Hippocampal formation (tissue), 2 donors: ENCODE measurements around the gene NECTIN1.
A peak's percentile ranks its signal among the peaks of the same experiment; 100 is the strongest.

ENCODE experiments used
- DNase-seq, 2 donors: peaks; one replicate each; lab custom pipeline; 2025; lab: John Stamatoyannopoulos, UW

NECTIN1 gene

DNA sequence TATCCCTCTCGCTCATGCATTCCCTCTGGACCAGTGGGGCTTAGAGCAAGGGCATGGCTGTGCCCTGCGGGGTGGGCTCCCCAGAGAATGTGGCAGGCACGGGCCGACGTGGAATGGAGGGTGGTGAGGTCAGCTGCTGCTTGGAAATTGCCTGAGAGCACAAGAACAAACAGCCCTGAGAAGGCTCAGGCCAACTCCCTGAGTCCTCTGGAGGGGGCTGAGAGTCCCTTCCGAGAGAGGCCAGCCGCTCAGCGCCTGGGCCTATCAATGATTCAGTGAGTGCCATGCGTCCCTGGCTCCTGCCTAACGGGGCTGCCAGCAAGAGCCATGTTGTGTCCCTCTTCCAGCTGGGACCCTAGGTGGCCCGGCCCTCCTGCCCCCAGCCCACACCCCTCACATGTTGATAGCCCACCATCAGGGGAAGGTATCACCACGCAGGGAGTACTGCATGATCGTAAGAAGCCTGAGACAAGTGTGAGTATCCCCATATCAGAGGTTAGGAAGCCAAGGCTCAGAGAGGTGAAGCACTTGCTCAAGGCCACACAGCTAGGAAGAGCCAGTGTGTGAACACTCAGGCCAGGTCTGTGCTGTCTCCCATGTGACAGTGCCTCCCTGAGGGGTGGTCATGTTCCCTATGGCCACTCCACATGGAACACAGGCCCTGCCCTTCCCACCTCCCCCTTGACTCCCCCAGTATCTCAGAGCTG lies 55.8 kb downstream of the NECTIN1 start:
- DNase-seq: no peak

DNA sequence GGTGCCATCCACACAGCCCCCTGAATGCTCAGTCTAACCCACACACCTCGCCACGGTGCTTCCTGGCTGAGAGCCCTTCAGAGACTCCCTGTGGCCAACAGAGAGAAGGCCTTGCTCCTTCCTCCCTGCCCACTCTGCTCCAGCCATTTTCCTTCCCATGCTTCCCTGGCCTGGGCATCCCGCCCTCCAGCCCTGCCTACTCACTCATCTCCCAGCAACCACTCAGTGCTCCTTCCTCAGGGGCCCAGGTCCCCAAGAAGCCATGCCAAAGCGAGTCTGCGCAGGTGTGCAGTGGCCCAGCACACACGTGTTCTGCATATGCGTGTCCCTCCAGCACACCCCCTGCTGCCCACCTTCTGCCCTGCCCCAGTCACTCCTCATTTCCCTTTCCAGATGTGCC lies 56.4 kb downstream of the NECTIN1 start:
- DNase-seq: no peak

DNA sequence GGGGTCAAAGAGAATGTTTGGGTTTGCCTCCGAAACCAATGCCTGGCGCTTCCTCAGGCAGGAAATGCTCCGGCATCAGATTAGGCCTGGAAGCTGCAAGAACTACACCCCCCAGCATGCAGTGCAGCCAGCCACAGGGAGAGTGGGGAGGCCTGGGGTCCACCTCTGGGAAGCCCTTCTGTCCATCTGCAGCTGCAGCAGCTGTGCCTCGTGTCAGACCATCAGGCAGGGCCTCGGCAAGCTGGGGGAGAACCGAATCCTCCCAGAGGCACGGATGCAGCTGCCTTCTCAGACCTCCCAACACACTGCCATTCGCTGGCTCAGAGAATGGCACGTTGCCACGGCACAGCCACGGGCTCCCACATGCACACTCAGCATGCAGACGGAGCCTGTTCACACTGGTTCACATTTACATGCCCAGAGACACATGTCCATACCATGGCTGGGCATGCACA lies 57.4 kb downstream of the NECTIN1 start:
- DNase-seq: peak; percentile 77 to 82

DNA sequence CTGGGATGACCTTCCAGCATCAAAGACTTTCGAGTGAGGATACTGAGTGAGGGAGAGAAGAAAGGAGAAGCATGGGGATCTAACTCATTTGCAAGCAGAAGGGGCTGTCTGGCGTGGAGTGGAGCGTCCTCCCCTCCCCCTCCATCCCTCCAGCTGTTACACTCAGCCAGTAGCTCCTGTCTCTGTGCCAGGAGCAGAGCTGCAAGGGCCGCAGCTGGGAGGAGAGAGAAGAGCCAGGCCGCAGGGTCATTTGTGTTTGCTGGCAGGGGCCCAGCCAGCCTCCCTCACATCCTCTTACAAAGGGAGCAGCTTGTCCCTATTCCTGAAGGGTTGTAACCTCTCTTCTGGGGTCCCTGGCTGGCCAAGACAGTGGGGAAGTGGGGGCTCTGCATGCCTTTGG lies 57.9 kb downstream of the NECTIN1 start:
- DNase-seq: peak; percentile 69 to 77

DNA sequence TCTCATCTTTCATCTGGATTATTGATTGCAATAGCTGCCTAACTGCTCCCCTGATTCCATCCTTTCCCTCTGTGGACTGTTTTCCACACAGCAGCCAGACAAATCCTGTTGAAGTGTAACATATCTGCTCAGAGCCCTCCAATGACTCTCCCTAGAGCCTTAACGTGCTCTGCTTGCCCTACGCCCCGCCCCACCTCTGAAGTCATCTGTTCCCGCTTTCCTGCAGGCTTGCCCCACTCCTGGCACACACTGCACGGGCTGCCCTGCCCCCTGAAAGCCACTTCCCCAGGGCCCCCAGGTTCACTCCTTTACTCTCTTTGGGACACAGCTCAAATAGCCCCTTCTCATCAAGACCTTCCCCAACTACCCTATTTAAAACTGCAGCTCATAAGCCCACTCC lies 59.5 kb downstream of the NECTIN1 start:
- DNase-seq: no peak

DNA sequence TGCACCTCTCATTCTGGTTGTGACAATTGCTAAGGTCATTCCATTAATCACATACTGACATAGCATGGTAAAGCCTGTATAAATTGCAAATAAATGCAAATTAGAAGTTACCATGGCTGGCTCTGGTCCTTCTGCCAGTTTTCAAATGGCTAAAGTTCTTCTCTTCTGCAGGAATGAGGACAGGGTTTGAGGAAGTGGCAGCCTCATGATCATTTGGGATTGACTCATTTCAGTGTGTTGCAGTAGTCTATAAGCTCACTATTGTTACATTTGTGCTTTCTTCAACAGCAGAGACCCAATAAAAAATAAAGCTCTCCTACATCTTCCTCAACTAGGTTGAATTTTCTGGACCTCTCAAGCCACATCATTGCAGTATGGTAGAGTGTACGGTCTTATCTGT lies 60.3 kb downstream of the NECTIN1 start:
- no peak for DNase-seq

DNA sequence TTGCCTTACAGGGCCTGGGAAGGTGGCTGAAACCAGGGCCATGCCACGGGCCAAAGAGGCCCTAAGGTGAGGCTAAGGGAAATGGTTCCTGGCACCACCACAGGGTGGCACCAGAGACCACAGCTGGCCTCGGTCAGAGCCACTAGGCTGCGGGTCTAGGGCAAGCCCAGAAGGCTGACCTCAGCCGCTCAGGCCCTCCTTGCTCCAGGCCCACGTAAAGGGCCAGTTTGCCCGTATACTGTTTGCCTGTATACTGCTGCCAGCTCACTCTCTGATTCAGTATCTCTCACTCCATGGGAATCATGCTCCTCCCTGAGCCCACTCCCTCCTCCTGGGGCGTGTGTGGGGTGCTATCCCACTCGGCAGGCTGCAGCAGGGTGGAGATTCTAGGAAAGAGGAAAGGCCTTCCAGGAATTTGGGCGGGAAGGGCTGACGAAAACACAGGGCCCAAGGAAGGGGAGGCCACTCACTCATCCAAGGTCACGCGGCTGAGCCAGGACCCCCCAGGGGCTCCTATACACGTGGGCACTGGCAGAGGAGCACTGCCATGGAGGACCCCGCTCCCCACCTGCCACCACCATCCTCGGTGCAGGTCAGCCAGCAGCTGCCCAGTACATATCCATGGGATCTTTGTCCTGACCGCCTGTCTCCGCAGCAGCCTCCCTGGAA lies 62.4 kb downstream of the NECTIN1 start:
- peak; percentile 65 to 82 for DNase-seq

DNA sequence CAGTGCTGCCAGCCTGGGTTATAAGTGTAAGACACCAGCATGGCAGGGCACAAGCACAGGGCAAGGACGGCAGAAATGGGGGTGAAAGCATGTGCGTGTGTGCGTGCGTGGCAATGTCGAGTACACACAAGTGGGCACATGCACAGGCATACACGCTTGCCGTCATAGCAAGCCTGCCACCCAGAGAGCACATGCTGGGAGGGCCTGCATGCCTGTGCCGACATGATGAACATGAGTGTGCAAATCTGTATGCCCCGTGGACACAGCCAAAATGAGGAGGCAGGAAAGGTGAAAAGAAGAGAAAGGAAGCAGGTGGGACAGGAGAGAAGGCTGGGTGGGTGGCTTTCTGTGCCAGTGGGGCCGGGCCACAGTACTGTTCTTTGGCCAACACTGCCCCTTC lies 62.9 kb downstream of the NECTIN1 start:
- no peak for DNase-seq

DNA sequence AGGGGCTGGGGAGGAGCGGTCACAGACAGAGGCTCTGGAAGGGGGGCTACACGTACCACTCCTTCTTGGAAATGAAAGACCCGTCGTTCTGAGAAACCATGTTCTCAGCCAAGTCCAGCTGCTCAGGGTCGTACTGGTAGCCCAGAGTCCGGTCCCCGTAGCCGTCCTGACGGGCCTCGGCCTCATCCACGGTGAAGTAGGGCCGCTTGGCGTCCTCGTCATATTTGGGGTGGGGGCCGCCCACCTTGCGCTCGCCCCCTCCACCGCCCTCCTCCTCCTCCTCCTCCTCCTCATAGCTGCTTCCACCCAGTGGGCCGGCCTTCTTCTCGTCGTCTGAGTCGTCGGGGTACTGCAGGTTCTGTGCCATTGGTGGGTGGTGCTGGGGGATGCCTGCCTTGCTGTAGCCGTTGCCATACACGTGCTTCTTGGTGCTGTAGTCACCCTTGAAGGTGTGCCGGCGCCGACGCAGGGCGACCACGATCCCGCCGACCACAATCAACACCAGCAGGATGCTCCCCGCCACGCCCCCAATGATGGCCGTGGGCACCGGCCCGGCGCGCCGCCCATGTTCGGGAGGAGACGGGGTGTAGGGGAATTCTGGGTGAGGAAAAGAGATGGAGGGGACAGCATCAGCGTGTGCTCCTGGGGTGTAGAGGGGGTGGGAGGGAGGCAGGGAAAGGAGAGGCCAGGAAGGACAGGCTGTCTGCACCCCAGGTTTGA lies 64.1 kb downstream of the NECTIN1 start:
- DNase-seq: no peak

DNA sequence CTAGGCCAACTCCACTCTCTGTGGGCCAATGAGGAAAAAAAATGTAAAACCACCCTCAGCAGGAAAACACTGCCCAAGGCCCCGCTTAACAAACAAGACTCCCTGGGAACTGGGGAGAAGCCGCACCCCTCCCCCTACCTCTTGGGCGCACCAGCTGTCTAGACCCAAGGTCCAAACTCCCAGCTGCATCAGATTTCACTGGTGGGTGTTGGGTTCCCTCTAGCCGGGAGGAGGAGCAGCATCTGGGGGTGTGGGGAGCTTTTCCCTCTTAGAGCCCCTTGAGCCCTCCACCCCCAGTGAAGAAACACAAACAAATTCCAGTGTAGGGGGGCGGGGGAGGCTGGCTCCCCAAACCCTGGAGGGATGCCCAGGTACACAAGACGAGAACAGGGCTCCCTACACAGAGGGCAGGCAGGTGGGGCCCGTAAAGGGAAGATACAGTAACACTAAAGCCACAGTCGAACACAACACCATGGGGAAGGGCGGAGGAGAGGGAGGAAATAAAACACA lies 64.9 kb downstream of the NECTIN1 start:
- peak in 1 of 2 donors; percentile 36 for DNase-seq

DNA sequence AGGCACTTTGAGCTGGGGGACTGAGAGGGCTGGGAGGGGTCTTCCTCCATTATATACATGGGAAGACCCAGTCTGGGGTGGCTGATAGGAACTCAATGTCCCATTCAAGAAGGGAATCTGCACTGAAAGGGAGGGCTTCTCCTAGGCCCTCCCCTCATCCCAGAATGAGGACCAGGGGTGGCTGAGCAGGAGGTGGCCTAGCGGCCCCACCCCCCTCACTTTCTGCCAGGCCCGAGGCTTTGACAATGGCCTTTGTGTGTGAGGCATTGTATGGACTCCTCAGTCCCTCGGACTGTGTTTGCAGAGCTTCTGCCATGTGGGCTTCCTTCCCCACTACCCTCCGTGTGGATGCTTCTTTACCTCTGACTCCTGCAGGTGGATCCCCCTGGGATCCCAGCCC lies 65.7 kb downstream of the NECTIN1 start:
- peak; percentile 62 to 69 for DNase-seq

DNA sequence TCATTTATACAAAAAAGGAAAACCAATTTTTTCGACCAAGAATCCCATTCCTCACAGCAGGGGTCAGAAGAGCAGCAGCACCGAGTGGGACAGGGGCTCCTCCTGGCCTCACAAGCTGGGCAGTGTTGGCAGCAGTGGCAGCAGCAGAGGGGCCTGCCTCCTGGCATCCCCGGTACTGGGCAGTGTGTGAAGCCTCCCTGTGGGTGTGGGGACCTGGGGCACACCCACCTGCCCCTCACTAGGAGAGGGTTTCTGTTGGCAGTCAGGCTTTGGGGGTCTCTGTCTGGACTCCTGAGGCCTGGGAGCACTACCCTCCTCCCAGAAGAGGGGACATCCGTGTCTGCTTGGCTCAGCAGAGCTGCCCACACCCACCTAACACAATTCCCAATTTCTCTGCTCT lies 67.8 kb downstream of the NECTIN1 start:
- DNase-seq: no peak

DNA sequence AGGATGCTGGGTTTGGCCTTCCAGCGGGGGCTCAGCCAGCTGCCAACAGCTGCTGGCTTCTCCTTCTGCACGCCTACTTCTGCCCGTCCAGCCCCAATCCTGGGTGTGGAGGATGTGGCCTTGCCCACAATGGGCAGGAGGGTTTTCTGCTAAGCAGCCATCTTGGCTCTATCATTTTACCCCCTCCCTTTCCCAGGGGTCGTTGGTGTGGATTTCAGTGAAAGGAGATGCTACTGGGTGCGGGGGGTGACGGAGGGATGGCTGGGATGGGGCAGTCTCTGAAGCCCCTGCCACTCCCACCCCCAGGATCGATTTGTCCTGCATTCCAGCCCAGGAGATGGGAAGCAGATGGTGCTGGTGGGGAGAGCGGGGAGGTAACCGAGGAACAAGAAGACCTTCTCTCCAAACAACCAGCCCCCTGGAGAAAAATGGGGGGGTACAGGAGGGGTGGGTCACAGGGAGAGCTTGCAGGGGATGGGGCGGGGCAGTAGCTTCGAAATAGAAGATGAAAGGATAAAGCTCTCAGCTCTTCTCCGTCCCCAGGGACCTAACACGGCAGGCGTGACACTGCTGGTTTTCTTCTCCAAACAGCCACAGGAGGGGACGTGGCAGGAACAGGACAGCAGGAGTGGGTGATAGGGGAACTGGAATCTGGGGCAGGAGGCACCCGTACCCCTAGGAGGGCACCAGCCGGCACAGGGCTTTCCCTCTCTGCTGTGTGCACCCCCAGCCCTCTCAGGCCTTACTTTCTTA lies 68.9 kb downstream of the NECTIN1 start:
- no peak for DNase-seq

DNA sequence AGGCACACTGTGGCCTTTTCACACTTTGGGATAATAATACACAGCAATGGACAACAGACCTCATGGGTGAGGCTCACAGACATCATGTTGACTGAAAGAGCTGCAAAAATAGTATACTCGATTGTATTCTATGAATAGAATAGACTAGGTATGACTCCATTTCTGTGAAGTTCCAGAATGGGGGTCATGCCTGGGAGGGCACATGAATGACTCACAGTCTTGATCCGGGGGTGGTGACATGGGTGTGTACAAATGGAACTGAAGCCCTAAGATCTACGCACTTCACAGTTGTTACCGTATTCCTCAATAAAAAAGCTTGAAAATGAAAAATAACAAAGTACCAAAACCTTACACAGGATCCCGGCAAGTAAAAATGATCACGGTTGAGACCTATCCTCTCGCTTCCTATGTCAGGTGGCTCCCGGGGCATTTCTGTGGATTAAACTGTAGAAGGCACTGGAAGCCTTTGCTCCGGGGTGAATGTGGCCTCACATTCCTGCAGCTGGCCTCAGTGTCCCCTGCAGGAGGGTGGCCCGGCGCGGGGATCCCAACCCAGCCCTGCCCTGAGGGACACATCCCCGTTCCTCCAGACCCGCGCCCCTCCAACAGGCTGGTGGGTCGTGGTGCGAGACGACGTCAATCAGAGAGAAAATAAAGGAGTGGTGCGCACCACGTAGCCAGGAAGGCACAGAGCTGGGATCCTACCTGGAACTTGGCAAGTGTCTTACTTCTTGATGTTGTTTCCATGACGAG lies 75.9 kb downstream of the NECTIN1 start:
- no peak for DNase-seq

DNA sequence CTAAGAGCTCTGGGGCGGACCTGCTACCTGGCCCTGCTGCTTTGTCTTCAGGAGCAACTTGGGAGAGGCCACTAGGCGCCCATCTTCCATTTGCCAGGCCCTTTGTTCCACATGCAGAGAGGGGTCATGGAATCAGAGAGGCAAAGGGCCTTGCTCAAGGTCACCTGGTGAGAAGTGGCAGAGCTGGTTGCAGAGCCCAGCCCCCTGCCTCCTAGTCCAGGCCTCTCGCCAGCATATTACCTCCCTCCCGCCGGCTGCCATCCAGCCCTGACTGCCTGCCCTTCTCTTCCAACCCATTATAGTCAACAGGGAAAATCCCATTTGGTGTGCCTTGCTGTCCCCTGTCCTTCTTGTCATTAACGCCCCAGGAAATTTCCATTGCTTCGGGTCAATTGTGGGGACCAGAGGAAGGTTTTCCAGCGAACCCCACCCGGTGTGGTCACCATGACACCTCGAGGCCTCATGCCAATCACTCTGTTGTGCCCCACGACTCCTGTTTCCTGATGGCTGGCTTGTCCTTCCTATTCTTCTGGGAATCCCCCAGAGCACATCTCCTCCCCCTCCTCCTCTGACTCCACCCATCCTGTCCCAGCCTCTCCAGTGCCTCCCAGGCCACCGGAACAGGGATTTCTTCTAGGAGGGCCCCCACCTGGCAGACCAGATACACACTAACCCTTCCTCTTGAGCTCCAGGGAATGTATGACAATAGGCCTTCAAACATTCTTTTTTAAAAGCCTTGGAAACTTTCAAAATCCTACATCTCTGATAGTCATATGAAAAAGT lies 77.0 kb downstream of the NECTIN1 start:
- DNase-seq: no peak

DNA sequence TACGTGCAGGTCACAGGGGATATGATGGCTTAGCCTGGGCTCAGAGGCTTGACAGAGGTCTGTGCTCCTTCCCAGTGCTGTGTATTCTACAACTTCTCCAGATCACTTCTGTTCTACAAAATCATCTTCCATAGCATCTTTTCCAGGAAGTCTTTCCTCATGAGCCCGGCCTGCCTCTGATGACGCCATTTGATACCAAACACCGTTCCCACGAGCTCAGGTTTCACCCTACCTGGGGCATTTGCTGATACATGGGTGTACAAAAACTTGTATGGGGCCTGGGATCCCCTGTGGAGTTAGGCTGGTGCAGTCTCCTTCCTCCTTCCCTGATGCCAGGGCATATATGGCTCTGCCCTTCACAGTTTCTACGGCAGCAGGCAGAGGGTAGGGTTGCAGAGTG lies 78.7 kb downstream of the NECTIN1 start:
- no peak for DNase-seq

DNA sequence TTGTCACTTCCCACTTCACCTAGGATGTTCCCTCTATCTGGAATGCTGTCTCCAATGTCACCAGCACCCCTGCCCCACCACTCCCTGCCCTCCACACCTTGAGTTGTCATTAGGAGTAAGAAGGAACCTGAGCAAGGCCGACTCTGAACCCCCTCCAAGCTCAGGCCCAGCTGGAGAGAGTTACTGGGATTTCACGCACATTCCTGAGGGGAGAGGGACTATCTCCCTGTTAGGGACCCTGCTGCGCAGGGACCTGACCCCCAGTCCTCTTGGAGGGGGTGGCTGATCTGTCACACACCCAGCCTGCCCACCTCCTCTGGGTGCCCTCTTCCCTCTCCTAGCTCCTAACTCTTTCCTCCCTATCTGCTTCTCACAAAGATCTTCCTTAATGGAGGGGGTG lies 81.7 kb downstream of the NECTIN1 start:
- DNase-seq: no peak

DNA sequence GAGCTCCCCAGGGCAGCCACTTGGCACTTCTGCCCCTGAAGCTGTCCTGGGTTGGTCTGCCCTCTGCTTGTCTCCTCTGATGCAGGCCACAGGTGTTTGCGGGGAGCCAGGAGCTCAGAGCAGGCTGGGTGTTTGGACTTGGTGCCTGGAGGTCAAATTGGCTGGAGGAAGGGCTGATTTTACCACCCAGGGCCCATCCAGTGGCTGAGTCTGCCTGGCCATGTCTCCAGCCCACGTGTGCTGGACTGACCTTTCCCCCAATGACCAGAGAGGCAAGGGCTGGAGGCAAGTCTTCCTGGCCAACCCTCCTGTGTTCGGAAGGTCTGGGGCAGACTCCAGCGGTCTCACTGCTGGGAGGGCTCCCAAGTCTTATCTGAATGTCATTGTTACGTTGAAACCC lies 84.0 kb downstream of the NECTIN1 start:
- DNase-seq: no peak

DNA sequence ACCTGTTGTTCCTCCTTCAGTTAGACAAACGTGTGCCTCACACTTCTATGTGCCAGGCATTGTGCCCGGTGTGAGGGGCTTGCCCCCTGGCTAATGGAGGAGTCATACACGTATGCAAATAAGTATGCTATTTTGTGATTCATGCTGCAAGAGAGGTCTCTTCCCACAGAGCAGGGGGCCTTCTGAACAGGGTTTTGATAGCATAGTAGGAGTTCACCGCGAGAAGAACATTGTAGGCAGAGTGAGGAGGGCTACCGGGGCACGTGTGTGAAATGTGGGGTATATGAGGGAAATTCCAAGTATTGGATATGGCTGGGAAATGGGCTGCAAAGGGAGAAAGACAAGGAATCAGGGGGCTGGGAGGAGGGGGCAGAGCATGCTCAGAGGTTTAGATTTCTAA lies 84.5 kb downstream of the NECTIN1 start:
- DNase-seq: no peak

DNA sequence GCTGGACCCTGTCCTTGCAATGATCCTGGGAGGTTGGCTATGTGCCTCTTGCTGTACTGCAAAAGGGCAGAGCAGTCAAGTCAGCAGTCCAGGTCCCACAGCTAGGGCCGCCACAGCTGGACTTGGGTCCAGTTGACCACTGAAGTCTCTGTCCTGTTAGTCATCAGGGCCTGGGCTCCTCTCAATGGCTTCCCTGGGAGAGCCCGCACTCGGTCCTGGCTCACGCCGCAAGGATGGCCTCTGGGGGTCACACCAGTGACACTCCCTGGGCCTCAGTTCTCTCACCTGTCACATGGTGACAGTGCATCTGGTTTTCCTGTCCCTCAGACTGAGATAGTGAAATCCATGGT lies 85.1 kb downstream of the NECTIN1 start:
- DNase-seq: no peak
